Mesendoderm (in vitro differentiated cells): Measurements from ENCODE around the gene SHF.

Experiments used
- DNase-seq: peaks from one replicate; pipeline ENCODE4 v3.0.0; 2013
- H2AK5ac ChIP-seq: 2 replicates; pipeline ENCODE4 v1.6.1; 2013; ENCODE audit warnings: low read length, inconsistent platforms
- H2BK120ac ChIP-seq: 2 replicates; pipeline ENCODE4 v1.6.1; 2013; ENCODE audit warnings: low read depth, mild to moderate bottlenecking, low read length, moderate library complexity, mixed read lengths
- H2BK15ac ChIP-seq: replicated peaks from 2 replicates; pipeline ENCODE4 v1.6.1; 2013; ENCODE audit warnings: low read depth, mild to moderate bottlenecking, moderate library complexity
- H2BK5ac ChIP-seq: 2 replicates; pipeline ENCODE4 v1.6.1; 2013; ENCODE audit warnings: low read length, inconsistent platforms
- H3K18ac ChIP-seq: 2 replicates; pipeline ENCODE4 v1.6.1; 2013; ENCODE audit warnings: mild to moderate bottlenecking, low read length, mixed read lengths
- H3K23ac ChIP-seq: one replicate; pipeline ENCODE4 v1.6.1; 2013; ENCODE audit warnings: low read length
- H3K27ac ChIP-seq: 2 replicates; pipeline ENCODE4 v1.5.1; 2013; ENCODE audit warnings: low read depth, mild to moderate bottlenecking, inconsistent platforms, low read length, moderate library complexity
- H3K27me3 ChIP-seq: 2 replicates; pipeline ENCODE4 v1.6.1; 2013; ENCODE audit warnings: low read length, control low read depth, mild to moderate bottlenecking, inconsistent platforms; ENCODE audit not compliant: insufficient read depth, poor library complexity
- H3K36me3 ChIP-seq: 2 replicates; pipeline ENCODE4 v1.6.1; 2013; ENCODE audit warnings: low read length, inconsistent platforms; ENCODE audit not compliant: control insufficient read depth, insufficient read depth
- H3K4ac ChIP-seq: one replicate; pipeline ENCODE4 v1.6.1; 2013; ENCODE audit warnings: low read depth, mild to moderate bottlenecking, low read length, moderate library complexity
- H3K4me1 ChIP-seq: 2 replicates; pipeline ENCODE4 v1.6.1; 2013; ENCODE audit warnings: low read depth, low read length, inconsistent platforms; ENCODE audit not compliant: control insufficient read depth
- H3K4me2 ChIP-seq: 2 replicates; pipeline ENCODE4 v1.6.1; 2013; ENCODE audit warnings: low read length
- H3K4me3 ChIP-seq: 2 replicates; pipeline ENCODE4 v1.5.1; 2013; ENCODE audit warnings: mild to moderate bottlenecking, low read length
- H3K56ac ChIP-seq: one replicate; pipeline ENCODE4 v1.6.1; 2013; ENCODE audit warnings: low read length
- H3K79me1 ChIP-seq: 2 replicates; pipeline ENCODE4 v1.6.1; 2013; ENCODE audit warnings: low read length, inconsistent platforms
- H3K79me2 ChIP-seq: 2 replicates; pipeline ENCODE4 v1.6.1; 2013; ENCODE audit warnings: mild to moderate bottlenecking, low read length; ENCODE audit not compliant: control insufficient read depth, insufficient read depth
- H3K9ac ChIP-seq: 2 replicates; pipeline ENCODE4 v1.6.1; 2013; ENCODE audit warnings: low read length, inconsistent platforms
- H4K5ac ChIP-seq: one replicate; pipeline ENCODE4 v1.6.1; 2013; ENCODE audit warnings: low read length
- H4K8ac ChIP-seq: one replicate; pipeline ENCODE4 v1.6.1; 2013; ENCODE audit warnings: low read depth, mild to moderate bottlenecking, control low read depth, low read length, moderate library complexity
- WGBS: extraction: QIAGEN DNeasy Blood & Tissue Kit; methylation state at CpG from one replicate; pipeline ENCODE4 v1.1.7; 2013; ENCODE audit warnings: low lambda C conversion rate, missing lambda C conversion rate; ENCODE audit not compliant: insufficient coverage; ENCODE audit errors: extremely low coverage; 5-methylcytosine and 5-hydroxymethylcytosine counted together

SHF gene

GRCh38 chr15:45221053-45221599 lies 33.4 kb upstream of the SHF start:
- Histone ChIP-seq H3K27me3 (peaks cover 1% of the 10 kb centered on the region), H3K4me3 (no peak overlapping the region), H3K27ac (no peak overlapping the region), H3K4me1 (peaks cover 4% of the 10 kb centered on the region), H3K56ac (no peak overlapping the region), H4K8ac (no peak overlapping the region), H4K5ac (no peak overlapping the region), H2AK5ac (no peak overlapping the region), H3K36me3 (no peaks in the 10 kb centered on the region), H3K4me2 (no peak overlapping the region), H2BK120ac (no peak overlapping the region), H3K79me1 (no peaks in the 10 kb centered on the region), H3K9ac (no peak overlapping the region), H3K23ac (no peak overlapping the region), H2BK15ac (no peak overlapping the region), H2BK5ac (no peak overlapping the region), H3K4ac (no peak overlapping the region), H3K18ac (no peak overlapping the region), H3K79me2 (no peaks in the 10 kb centered on the region)
- WGBS, result no CpG with 5 or more reads among the region's 2 CpGs
- DNase-seq, result no peak

GRCh38 chr15:45212493-45212892 lies 24.7 kb upstream of the SHF start:
- Histone ChIP-seq H3K9ac (no peak overlapping the region), H2AK5ac (no peak overlapping the region), H3K18ac (no peak overlapping the region), H3K23ac (no peak overlapping the region), H3K79me1 (no peaks in the 10 kb centered on the region), H4K8ac (no peak overlapping the region), H3K79me2 (no peaks in the 10 kb centered on the region), H3K4me3 (no peak overlapping the region), H3K4me2 (no peak overlapping the region), H4K5ac (no peak overlapping the region), H3K27me3 (no peaks in the 10 kb centered on the region), H3K4ac (no peak overlapping the region), H3K4me1 (no peaks in the 10 kb centered on the region), H2BK5ac (no peak overlapping the region), H3K56ac (no peak overlapping the region), H3K36me3 (no peaks in the 10 kb centered on the region), H2BK120ac (no peak overlapping the region), H2BK15ac (no peak overlapping the region), H3K27ac (no peak overlapping the region)
- no CpG with 5 or more reads among the region's 1 CpG for WGBS
- DNase-seq, result no peak

DNA sequence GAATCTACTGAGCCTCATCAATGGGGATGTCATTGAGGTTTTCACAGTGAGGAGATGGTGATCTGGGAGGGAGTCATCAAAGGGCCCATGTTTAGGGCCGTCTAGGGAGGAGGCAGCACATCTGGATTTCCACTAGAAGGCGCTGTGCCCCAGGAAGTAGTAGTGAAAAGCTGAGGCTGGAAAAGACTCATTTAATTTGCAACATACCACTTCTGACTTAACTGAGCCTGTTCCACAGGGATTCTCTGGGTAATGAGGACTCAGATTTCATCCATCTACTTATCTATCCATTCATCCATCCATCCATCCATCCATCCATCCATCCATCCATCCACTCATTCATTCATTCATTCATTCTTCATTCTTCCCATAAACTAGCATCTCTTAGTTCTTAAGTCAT lies 17.4 kb upstream of the SHF start:
- Histone ChIP-seq H2AK5ac (no peak overlapping the region), H3K9ac (no peak overlapping the region), H4K5ac (no peak overlapping the region), H3K18ac (no peak overlapping the region), H3K4me2 (no peak overlapping the region), H2BK15ac (no peak overlapping the region), H3K23ac (no peak overlapping the region), H2BK5ac (no peak overlapping the region), H3K27me3 (no peaks in the 10 kb centered on the region), H3K27ac (no peak overlapping the region), H3K4ac (no peak overlapping the region), H3K79me2 (no peaks in the 10 kb centered on the region), H2BK120ac (no peak overlapping the region), H3K4me3 (no peak overlapping the region), H4K8ac (no peak overlapping the region), H3K4me1 (no peaks in the 10 kb centered on the region), H3K79me1 (no peaks in the 10 kb centered on the region), H3K56ac (no peak overlapping the region), H3K36me3 (no peaks in the 10 kb centered on the region)
- WGBS, result no CpG with 5 or more reads among the region's 2 CpGs
- DNase-seq, result peak; percentile 87

DNA sequence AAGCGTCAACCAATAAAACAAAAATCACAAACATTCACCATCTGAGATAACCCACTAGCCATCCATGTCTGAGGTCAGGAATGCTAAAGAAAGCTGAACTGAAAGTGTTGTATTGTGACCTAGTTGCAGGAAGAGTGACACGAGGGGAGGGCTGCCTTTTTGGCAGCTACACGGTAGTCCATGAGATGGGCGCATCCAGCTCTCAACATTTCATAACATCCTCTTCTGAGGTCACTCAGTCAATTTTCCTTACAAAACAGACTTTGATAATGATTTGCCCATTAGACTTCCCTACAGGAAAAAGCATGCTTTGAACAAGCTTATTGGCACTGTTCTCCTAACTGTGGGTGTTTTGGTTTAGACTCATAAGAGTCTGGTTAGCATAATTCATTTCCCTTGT lies 15.4 kb upstream of the SHF start:
- H3K18ac ChIP-seq, result no peak overlapping the region
- no peaks in the 10 kb centered on the region for H3K79me1 ChIP-seq
- no peak overlapping the region for H3K4me2 ChIP-seq
- WGBS, result no CpG with 5 or more reads among the region's 4 CpGs
- H2BK5ac ChIP-seq, result no peak overlapping the region
- no peaks in the 10 kb centered on the region for H3K36me3 ChIP-seq
- H3K9ac ChIP-seq, result no peak overlapping the region
- no peak overlapping the region for H3K56ac ChIP-seq
- DNase-seq, result no peak
- H3K27ac ChIP-seq, result no peak overlapping the region
- H2AK5ac ChIP-seq, result no peak overlapping the region
- no peak overlapping the region for H2BK15ac ChIP-seq
- no peak overlapping the region for H3K4ac ChIP-seq
- H3K4me3 ChIP-seq, result no peak overlapping the region
- H3K27me3 ChIP-seq, result no peaks in the 10 kb centered on the region
- no peak overlapping the region for H4K5ac ChIP-seq
- H3K79me2 ChIP-seq, result no peaks in the 10 kb centered on the region
- H4K8ac ChIP-seq, result no peak overlapping the region
- no peak overlapping the region for H3K23ac ChIP-seq
- H2BK120ac ChIP-seq, result no peak overlapping the region
- H3K4me1 ChIP-seq, result no peaks in the 10 kb centered on the region

- WGBS, result no CpG with 5 or more reads among the region's 7 CpGs
These were observed 14.1 kb upstream of the SHF start for GRCh38 chr15:45201869-45202268.

GRCh38 chr15:45201557-45201859 lies 13.7 kb upstream of the SHF start:
- no peak for DNase-seq
- Histone ChIP-seq H3K79me2 (no peaks in the 10 kb centered on the region), H3K4me2 (no peak overlapping the region), H3K36me3 (no peaks in the 10 kb centered on the region), H2AK5ac (no peak overlapping the region), H2BK15ac (no peak overlapping the region), H4K5ac (no peak overlapping the region), H3K4me1 (no peaks in the 10 kb centered on the region), H2BK5ac (no peak overlapping the region), H2BK120ac (no peak overlapping the region), H3K4ac (no peak overlapping the region), H3K9ac (no peak overlapping the region), H3K56ac (no peak overlapping the region), H3K27ac (no peak overlapping the region), H4K8ac (no peak overlapping the region), H3K4me3 (no peak overlapping the region), H3K79me1 (no peaks in the 10 kb centered on the region), H3K23ac (no peak overlapping the region), H3K27me3 (no peaks in the 10 kb centered on the region), H3K18ac (no peak overlapping the region)
- no CpG with 5 or more reads among the region's 3 CpGs for WGBS

More at GRCh38 chr15:45201869-45202268, 14.1 kb upstream of the SHF start:
- H3K27ac ChIP-seq, result no peak overlapping the region
- no peaks in the 10 kb centered on the region for H3K4me1 ChIP-seq
- H3K9ac ChIP-seq, result no peak overlapping the region
- H2BK15ac ChIP-seq, result no peak overlapping the region
- no peak overlapping the region for H2BK5ac ChIP-seq
- no peak overlapping the region for H3K56ac ChIP-seq
- no peak overlapping the region for H3K4ac ChIP-seq
- no peak for DNase-seq
- H2BK120ac ChIP-seq, result no peak overlapping the region
- H4K5ac ChIP-seq, result no peak overlapping the region
- H3K4me2 ChIP-seq, result no peak overlapping the region
- H3K23ac ChIP-seq, result no peak overlapping the region
- no peaks in the 10 kb centered on the region for H3K79me2 ChIP-seq
- no peak overlapping the region for H3K4me3 ChIP-seq
- no peaks in the 10 kb centered on the region for H3K36me3 ChIP-seq
- no peak overlapping the region for H3K18ac ChIP-seq
- H2AK5ac ChIP-seq, result no peak overlapping the region
- no peak overlapping the region for H4K8ac ChIP-seq
- no peaks in the 10 kb centered on the region for H3K79me1 ChIP-seq
- no peaks in the 10 kb centered on the region for H3K27me3 ChIP-seq
